ENCODE measurements around the gene PRPS1L1.

The PRPS1L1 gene

GRCh38 chr7:18004372-18004771 lies 23.3 kb downstream of the PRPS1L1 start:
- no peak for DNase-seq

DNA sequence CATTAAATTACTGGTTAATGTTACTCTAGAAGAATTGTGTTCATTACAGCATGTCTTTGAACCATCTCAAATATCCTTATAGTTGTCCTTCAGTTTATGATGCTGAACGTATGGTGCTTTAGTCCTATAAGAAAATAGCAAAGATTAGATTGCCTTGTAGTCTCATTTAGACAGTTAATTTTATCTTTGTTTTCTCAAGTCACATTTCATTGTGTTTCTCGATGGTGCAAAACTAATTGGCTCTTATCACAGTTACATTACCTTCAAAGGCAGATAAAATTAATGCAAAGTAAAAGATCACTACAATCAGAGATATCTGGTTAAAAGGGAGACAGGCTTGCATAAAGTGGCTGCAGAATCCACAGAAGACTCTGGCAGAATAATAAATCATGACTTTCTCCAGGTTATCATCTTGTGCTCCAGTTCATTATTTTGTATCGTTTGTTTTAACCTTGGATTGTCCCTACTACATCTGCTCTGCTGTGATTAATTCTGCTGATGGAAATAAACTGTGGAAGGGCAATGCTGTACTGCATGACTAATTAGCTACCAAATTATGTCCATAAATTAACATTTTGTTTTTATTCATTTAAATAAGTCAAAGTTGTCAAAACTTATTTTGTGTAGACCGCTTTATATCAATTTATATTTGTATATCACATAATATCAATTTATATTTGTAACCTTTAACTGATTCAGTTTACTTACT lies 24.2 kb downstream of the PRPS1L1 start:
- no peak for DNase-seq

DNA sequence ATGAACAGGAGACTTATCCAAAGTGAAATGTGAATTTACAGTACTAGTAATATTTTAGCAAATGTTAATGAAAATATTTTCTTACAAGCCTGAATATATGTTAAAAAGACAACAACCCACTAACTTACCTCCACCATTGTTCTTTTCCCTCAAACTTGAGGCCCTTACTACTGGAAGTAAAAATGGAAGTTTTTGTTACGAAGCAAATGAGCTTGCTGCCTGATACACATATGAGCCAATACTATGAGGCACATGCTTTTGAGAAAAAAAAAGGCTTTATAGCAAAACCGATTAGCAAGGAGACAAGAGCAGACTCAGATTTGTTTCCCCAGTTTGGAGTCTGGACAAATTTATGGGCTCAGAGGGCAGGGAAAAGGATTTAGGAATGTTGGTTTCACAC lies 29.0 kb downstream of the PRPS1L1 start:
- DNase-seq, result no peak

DNA sequence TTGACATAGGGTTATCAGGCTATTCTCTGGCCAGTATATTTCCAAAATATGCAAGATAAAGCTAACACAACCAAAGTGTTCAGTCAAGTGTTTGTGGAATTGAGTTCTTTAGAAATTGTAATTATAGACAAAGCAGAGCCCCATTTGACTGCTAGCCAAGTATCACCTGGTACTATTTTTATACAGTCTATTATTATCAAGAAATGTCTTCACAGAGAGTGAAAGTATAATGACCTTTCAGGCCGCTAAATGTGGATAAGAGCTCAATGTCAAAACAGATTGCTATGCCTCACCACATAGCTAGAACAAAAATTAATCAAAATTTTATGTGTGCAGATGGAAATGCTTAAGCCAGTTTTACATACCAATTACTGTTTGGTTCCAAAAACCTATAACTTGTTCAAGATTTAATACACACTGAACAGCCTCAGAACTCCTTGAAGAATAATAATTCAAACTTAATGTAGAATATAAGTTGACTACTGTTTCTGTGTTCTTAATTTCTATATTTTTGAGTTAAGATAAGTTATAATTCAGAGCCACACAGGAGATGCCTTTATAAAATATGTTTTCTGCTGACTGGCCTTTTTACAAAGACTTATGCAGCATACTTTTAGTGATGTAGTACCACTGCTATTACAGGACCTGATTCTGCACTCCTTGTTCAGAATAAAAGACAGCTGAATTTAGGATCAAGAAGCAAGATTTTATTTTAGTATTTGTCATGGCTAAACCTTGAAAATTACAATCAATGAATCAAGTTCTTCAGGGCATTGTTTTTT lies 31.0 kb downstream of the PRPS1L1 start:
- DNase-seq, result no peak

- no peak for DNase-seq
Observed at GRCh38 chr7:17996040-17996439, 31.6 kb downstream of the PRPS1L1 start.

- DNase-seq, result no peak
Observed at GRCh38 chr7:17994079-17994850, 33.4 kb downstream of the PRPS1L1 start.

GRCh38 chr7:17991866-17992648 lies 35.6 kb downstream of the PRPS1L1 start:
- peak; percentile 3 for DNase-seq

- no peak for DNase-seq
Observed at GRCh38 chr7:17990761-17991160, 36.9 kb downstream of the PRPS1L1 start.

DNA sequence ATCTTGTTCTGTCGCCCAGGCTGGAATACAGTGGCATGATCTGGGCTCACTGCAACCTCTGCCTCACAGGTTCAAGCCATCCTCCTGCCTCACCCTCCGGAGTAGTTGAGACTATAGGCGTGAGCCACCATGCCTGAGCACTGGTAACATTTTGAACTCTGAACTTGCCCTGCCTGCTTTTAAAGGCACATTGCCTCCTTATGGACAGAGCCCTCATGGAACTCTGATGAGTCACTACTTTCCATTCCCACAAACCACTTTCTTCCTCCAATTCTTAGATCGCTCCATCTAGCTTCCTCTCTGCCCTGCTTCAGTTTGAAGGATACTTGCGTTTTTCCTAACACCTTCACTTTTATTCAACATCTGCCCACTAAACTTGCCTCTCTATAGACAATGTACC lies 38.1 kb downstream of the PRPS1L1 start:
- DNase-seq, result no peak

GRCh38 chr7:17988858-17989257 lies 38.8 kb downstream of the PRPS1L1 start:
- no peak for DNase-seq

- no peak for DNase-seq
Observed at GRCh38 chr7:17988141-17988540, 39.5 kb downstream of the PRPS1L1 start.

GRCh38 chr7:17986851-17987250 lies 40.8 kb downstream of the PRPS1L1 start:
- DNase-seq, result no peak

- no peak for DNase-seq
Observed at GRCh38 chr7:17985473-17986239, 42.0 kb downstream of the PRPS1L1 start.

DNA sequence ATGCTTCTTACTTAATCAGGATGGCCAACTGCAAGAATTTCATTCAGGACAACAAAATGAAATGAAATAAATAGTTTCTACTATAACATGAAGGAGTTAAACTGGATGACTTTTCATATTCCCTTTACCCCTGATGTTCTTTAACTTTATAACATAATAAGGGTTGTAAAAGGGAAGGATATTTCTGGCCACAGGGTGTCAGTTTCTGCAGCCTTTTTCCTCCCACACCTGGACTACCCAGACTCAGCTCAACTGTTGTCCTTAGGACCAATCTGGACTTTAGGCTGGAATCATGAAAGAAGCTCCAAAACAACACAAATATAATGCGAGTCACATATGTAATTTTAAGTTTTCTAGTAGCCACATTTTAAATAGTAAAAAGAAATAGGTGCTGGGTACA lies 43.4 kb downstream of the PRPS1L1 start:
- no peak for DNase-seq

GRCh38 chr7:17983221-17984062 lies 44.2 kb downstream of the PRPS1L1 start:
- DNase-seq, result no peak

DNA sequence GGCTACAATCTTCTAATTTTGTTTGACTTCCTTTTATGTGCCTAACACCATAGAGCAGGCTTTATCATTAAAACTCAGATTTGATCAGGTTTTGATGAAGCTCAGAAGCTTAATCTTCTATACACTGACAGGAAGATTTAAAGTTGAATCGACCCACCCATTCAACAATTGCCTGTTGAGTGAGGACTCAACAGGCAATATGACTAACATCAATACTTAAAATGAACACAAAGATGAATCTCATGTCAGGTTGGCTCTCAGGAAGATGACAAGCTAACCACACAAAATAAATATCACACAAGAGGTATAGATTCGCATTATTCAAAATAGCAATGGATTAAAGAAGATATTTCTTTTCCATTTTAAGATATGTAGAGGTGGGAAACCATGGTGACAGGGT lies 50.7 kb downstream of the PRPS1L1 start:
- no peak for DNase-seq
